LNCaP clone FGC (cell line): ENCODE data around the gene C1QB.

Experiments
- DNase-seq: peaks from one replicate; pipeline ENCODE4 v3.0.0-alpha.2; 2011; ENCODE audit warnings: low read depth
- H3K4me3 ChIP-seq: 2 replicates; pipeline ENCODE4 v1.5.1; 2011; ENCODE audit warnings: mild to moderate bottlenecking, low read depth, low read length, control low read depth
- TF ChIP-seq, protein P1 (sequence below): IDR thresholded peaks from 2 replicates; pipeline ENCODE4 v1.5.1; 2012; ENCODE audit warnings: mild to moderate bottlenecking; ENCODE audit not compliant: control insufficient read depth, insufficient read depth; ENCODE audit errors: extremely low read depth

C1QB gene

DNA sequence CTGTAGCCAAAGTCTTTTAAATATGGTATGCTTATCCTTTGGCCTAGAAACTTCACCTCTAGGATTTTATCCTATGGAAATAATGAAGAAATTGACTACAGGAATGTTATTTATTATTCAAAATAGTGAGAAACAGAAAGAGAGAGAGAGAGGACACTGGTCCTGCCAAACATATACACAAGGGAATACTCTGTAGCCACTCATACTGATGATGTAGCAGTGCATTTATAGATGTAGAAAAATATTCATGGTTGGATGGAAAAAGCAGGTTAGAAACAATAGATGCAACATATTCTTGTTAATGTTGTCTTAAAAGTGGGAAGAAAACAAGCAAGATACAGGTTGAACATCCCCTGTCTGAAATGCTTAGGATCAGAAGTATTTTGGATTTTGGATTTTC lies 35.4 kb downstream of the C1QB start:
- DNase-seq: no peak
- TF ChIP-seq, protein P1, sequence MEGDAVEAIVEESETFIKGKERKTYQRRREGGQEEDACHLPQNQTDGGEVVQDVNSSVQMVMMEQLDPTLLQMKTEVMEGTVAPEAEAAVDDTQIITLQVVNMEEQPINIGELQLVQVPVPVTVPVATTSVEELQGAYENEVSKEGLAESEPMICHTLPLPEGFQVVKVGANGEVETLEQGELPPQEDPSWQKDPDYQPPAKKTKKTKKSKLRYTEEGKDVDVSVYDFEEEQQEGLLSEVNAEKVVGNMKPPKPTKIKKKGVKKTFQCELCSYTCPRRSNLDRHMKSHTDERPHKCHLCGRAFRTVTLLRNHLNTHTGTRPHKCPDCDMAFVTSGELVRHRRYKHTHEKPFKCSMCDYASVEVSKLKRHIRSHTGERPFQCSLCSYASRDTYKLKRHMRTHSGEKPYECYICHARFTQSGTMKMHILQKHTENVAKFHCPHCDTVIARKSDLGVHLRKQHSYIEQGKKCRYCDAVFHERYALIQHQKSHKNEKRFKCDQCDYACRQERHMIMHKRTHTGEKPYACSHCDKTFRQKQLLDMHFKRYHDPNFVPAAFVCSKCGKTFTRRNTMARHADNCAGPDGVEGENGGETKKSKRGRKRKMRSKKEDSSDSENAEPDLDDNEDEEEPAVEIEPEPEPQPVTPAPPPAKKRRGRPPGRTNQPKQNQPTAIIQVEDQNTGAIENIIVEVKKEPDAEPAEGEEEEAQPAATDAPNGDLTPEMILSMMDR: no peak
- H3K4me3 ChIP-seq: no peak overlapping the region

DNA sequence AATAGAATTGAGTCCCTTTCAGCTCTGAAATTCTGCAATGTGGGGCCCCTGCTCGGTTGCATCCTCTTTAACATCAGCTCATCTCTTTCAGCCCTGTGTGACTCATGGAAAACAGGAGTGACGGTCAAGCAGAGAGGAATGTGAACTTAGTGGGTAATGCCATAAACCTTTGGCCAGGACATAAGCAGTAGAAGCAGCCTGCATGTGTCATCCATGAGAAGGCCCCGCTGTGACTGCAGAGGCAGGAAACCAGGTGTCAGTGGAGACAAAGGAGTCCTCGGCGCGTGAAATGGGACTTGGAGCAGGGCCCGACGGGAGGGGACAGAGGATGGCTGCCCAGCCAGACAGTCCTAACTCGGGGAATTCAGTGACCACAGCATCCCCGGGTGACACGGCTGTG lies 36.5 kb downstream of the C1QB start:
- TF ChIP-seq, protein P1: no peak
- no peak for DNase-seq
- no peak overlapping the region for H3K4me3 ChIP-seq

DNA sequence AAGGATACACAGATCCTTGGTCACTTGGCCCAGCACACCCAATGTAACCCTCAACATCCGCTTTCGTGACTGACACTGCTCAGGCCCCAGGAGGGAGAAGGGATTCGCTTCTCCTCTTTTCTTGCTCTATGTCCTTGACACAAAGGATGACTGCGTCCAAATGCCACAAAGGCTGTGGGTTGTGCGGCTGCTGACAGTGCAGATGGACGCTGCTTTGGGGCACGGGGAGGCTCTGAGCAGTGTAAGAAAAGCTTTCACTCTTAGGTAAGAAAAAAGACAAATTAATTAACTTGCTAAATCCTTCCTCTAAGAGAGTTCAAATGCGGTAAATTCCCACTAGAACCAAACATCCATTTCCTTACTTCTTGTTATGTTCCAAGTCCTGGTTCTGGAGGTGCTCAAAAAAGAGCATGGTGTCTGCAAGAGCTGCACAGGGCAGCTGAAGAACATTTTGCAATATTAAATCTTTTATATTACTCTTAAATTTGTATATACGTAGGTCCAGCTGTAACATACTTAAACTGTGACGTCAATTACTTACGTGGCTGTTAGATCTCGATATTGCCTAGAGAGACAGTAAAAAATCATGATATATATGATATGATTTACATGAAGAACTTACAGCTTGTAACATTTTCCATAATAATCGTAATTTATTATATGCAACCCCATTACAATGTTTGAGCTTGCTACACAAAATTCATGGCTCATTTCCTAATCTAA lies 38.2 kb downstream of the C1QB start:
- H3K4me3 ChIP-seq: no peak overlapping the region
- TF ChIP-seq, protein P1: no peak
- DNase-seq: no peak

DNA sequence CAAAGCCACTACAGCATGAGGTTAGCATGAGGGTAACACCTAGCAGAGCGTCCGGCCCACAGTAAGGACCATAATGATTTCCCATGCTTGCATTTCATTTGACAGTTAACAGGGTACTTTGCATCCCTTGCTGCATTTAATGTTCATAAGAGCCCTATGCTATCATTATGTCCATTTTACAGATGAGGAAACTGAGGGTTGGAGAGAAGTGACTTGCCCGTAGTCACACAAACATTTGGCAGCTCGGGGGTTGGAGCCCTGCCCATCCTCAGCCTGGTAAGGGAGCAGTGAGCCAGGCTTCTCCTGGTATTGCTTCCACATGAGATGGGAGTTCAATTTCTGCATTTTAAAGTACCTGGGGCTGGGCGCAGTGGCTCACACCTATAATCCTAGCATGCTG lies 41.1 kb downstream of the C1QB start:
- TF ChIP-seq, protein P1: no peak
- no peak for DNase-seq
- no peak overlapping the region for H3K4me3 ChIP-seq

DNA sequence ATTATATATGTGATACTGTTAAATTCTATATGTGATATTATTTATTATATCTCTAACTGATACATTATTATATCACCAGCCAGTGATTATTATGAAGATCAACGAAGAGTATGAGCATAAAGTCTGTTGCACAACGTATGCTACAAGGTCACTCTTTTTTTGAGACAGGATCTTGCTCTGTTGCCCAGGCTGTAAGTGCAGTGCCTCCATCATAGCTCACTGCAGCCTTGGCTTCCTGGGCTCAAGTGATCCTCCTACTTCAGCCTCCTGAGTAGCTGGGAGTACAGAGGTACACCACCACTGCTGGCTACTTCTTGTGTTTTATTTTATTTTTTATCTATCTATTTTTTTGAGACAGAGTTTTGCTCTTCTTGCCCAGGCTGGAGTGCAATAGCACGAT lies 43.6 kb downstream of the C1QB start:
- TF ChIP-seq, protein P1: no peak
- no peak for DNase-seq
- no peak overlapping the region for H3K4me3 ChIP-seq

DNA sequence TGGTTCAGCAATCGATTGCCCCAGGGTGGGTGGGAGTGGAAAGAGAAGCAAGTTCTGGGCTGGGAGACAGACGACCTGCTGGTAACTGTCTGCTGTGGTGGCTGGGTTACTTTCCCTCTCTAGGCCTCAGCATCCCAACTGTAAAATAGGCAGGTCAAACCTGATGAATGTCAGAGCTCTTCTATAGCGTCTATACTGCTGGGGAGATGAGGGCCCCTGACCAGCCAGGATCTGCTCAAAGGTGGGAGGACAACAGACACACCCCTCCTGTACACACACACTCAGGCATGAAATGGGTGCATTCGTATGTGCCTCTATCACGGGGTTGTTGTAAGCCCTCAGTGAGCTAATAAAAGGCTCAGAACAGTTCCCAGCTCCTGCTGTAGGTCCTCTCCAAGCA lies 44.9 kb downstream of the C1QB start:
- H3K4me3 ChIP-seq: no peak overlapping the region
- TF ChIP-seq, protein P1: no peak
- DNase-seq: no peak

DNA sequence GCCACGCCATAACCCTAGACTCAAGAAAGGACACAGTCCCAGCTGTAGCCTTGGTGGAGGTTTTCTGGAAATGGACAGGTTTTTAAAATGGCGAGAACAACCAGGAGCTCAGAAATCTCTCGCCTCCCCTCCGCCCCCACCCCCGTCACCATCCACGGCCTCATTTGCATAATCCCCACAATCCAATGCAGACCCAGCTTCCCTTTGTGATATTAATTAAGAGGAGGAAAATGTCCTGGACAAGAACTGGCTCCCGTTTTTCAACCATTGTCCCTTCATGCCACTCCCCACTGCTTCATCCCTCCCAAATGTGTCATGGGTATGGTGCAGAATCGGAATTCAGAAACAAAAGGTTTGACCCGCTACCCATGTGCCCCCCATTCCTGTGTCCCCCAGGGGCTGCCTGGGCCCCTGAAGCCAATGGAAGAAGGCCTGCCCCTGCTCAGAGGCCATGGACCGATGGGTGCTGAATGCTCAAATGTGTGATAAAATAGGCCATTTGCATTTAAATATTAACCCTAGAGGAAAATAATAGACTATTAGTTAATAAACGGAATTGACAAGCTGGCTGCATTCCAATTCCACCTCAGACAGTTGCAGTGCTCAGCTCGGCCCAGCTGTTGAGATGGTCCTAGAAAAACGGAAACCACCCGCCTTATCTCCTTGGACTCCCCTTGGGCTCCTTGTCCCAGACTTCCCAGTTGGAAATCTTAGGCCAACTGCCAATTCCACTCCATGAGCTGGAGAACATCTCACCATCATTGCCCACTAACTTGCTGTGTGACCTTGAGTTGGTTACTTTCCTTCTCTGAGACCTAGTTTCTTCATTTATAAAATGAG lies 46.9 kb downstream of the C1QB start:
- TF ChIP-seq, protein P1: no peak
- no peak overlapping the region for H3K4me3 ChIP-seq
- DNase-seq: no peak
